ENCODE data around the gene LEMD1. TPM values are rescaled to one million over a fixed set of nuclear protein-coding genes. Genes with fewer than 3 reads are reported as not detected.

The LEMD1 gene
- total RNA-seq, 4 donors from 2014 or later, result 5.1 TPM; not detected in 3

- 40% methylated on average over 3 of the region's 3 CpGs for WGBS
Observed at GRCh38 chr1:205453466-205453865, 31.6 kb upstream of the LEMD1 start.

GRCh38 chr1:205452933-205453332 lies 31.1 kb upstream of the LEMD1 start:
- no peak for DNase-seq (ENCODE audit: low spot score in 2 of 2)
- Histone ChIP-seq H3K4me3 (no peak overlapping the region), H3K9me3 (no peaks in the 10 kb centered on the region), H3K27me3 (peaks cover 100% of the 10 kb centered on the region), H3K36me3 (no peaks in the 10 kb centered on the region), H3K27ac (no peak overlapping the region), H3K4me1 (peaks cover 34% of the 10 kb centered on the region)
- 66% methylated on average over 3 of the region's 5 CpGs for WGBS
- TF ChIP-seq POLR2A (IDR thresholded peaks at IDR 0.05), result no peak
- no peak for TF ChIP-seq EP300 (IDR thresholded peaks at IDR 0.05)
- TF ChIP-seq POLR2AphosphoS5 (IDR thresholded peaks at IDR 0.05), result no peak
- TF ChIP-seq, protein P1, sequence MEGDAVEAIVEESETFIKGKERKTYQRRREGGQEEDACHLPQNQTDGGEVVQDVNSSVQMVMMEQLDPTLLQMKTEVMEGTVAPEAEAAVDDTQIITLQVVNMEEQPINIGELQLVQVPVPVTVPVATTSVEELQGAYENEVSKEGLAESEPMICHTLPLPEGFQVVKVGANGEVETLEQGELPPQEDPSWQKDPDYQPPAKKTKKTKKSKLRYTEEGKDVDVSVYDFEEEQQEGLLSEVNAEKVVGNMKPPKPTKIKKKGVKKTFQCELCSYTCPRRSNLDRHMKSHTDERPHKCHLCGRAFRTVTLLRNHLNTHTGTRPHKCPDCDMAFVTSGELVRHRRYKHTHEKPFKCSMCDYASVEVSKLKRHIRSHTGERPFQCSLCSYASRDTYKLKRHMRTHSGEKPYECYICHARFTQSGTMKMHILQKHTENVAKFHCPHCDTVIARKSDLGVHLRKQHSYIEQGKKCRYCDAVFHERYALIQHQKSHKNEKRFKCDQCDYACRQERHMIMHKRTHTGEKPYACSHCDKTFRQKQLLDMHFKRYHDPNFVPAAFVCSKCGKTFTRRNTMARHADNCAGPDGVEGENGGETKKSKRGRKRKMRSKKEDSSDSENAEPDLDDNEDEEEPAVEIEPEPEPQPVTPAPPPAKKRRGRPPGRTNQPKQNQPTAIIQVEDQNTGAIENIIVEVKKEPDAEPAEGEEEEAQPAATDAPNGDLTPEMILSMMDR (IDR thresholded peaks at IDR 0.05), result no peak

More at GRCh38 chr1:205453466-205453865, 31.6 kb upstream of the LEMD1 start:
- Histone ChIP-seq H3K27me3 (peaks cover 100% of the 10 kb centered on the region), H3K4me1 (peaks cover 34% of the 10 kb centered on the region), H3K4me3 (no peak overlapping the region), H3K36me3 (no peaks in the 10 kb centered on the region), H3K27ac (no peak overlapping the region), H3K9me3 (no peaks in the 10 kb centered on the region)
- no peak for TF ChIP-seq EP300 (IDR thresholded peaks at IDR 0.05)
- TF ChIP-seq POLR2A (IDR thresholded peaks at IDR 0.05), result no peak
- TF ChIP-seq, protein P1 (IDR thresholded peaks at IDR 0.05), result no peak
- no peak for TF ChIP-seq POLR2AphosphoS5 (IDR thresholded peaks at IDR 0.05)
- DNase-seq (ENCODE audit: low spot score in 2 of 2), result no peak

DNA sequence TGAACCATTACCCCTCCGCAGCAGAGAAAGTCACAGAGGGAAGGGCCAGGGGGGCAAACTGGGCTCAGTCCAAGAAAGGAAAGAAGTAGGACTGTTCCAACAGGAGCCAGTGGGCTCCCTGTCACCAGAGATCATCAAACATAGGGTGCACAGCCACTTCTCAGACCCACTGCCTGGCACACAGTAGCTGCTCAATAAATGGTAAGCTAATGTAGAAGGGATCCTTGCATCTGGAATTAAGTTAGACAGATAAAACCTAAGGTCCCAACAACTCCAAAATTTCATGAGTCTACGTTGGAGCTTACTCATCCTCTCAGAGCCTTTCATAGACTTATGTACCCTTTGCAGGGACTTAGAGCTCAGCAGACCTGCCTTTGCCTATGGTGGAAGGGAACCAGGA lies 30.5 kb upstream of the LEMD1 start:
- Histone ChIP-seq H3K27ac (no peak overlapping the region), H3K27me3 (peaks cover 97% of the 10 kb centered on the region), H3K36me3 (no peaks in the 10 kb centered on the region), H3K9me3 (no peaks in the 10 kb centered on the region), H3K4me1 (peaks cover 39% of the 10 kb centered on the region), H3K4me3 (no peak overlapping the region)
- no peak for DNase-seq (ENCODE audit: low spot score in 2 of 2)
- no peak for TF ChIP-seq POLR2A (IDR thresholded peaks at IDR 0.05)
- TF ChIP-seq, protein P1 (IDR thresholded peaks at IDR 0.05), result no peak
- no peak for TF ChIP-seq EP300 (IDR thresholded peaks at IDR 0.05)
- TF ChIP-seq POLR2AphosphoS5 (IDR thresholded peaks at IDR 0.05), result no peak
- WGBS, result 64% methylated on average over 2 of the region's 2 CpGs

- 23% methylated on average over 2 of the region's 2 CpGs for WGBS
- H3K27me3 ChIP-seq, result peaks cover 91% of the 10 kb centered on the region
- DNase-seq (ENCODE audit: low spot score in 2 of 2), result no peak
- H3K4me3 ChIP-seq, result no peak overlapping the region
- H3K4me1 ChIP-seq, result peaks cover 34% of the 10 kb centered on the region
- H3K36me3 ChIP-seq, result no peaks in the 10 kb centered on the region
- TF ChIP-seq POLR2A (IDR thresholded peaks at IDR 0.05) (no peak), EP300 (IDR thresholded peaks at IDR 0.05) (no peak), POLR2AphosphoS5 (IDR thresholded peaks at IDR 0.05) (no peak)
- TF ChIP-seq, protein P1 (IDR thresholded peaks at IDR 0.05), result no peak
- no peak overlapping the region for H3K27ac ChIP-seq
- no peaks in the 10 kb centered on the region for H3K9me3 ChIP-seq
Observed at GRCh38 chr1:205451759-205452164, 29.9 kb upstream of the LEMD1 start.

DNA sequence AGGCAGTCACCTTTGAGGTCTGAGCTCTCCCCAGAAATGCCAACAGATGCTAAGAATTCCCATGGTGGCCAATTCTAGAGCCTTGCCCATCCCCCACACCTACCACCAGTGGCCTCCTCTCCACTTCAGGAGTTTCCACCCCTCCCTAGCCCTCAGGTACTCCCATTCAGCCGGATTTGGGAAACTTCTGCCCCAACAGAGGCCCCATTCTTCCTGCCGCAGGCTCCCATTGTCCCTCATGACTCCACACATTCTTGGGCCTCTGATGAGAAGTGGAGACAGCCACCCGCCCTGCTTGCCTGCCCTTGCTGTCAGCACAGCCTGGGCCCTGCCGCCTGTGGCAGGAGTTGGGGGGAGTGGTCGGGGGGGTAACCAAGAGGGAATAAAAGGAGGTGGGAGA lies 29.3 kb upstream of the LEMD1 start:
- Histone ChIP-seq H3K27ac (no peak overlapping the region), H3K4me3 (no peak overlapping the region), H3K4me1 (peaks cover 28% of the 10 kb centered on the region), H3K27me3 (peaks cover 85% of the 10 kb centered on the region), H3K36me3 (no peaks in the 10 kb centered on the region), H3K9me3 (no peaks in the 10 kb centered on the region)
- 52% methylated on average over 5 of the region's 5 CpGs for WGBS
- no peak for DNase-seq (ENCODE audit: low spot score in 2 of 2)
- no peak for TF ChIP-seq POLR2AphosphoS5 (IDR thresholded peaks at IDR 0.05)
- no peak for TF ChIP-seq POLR2A (IDR thresholded peaks at IDR 0.05)
- TF ChIP-seq, protein P1 (IDR thresholded peaks at IDR 0.05), result no peak
- no peak for TF ChIP-seq EP300 (IDR thresholded peaks at IDR 0.05)

All from suprapubic skin (tissue), 4 donors.